ENCODE measurements around the gene SCFD2. TPM values are rescaled to one million over a fixed set of nuclear protein-coding genes. Genes with fewer than 3 reads are reported as not detected.

SCFD2 gene
- total RNA-seq, 1 donor from 2014 or later: 11.9 TPM

DNA sequence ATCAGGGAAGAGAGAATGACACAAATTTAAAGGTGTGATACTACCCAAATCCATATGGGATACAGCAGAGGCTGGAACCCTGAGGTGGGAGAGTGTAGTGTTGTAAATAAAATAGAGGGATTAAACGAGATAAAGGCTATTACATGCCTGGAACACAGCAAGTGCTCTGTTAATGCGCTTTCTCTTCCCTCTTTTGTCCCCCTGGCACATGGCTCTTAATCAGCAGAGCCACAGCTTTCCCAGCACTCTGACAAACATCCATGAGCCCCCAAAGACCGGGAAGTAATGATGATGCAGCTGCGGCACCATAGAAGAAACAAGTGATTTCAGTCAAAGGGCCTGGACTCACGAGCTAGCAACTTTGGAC is 417.8 kb downstream of the SCFD2 start:
- H3K36me3 ChIP-seq (ENCODE audit: insufficient read depth, low read length): no peaks in the 10 kb centered on the region
- H3K27ac ChIP-seq (ENCODE audit: low read depth, low read length): no peak overlapping the region
- H3K9me3 Mint-ChIP-seq (ENCODE audit: unreplicated experiment): peaks cover 3% of the 10 kb centered on the region
- H3K27me3 Mint-ChIP-seq (ENCODE audit: low read depth, unreplicated experiment): no peaks in the 10 kb centered on the region
- H3K79me2 ChIP-seq (ENCODE audit: insufficient read depth, low read length): no peaks in the 10 kb centered on the region
- no peak overlapping the region for H3K4me3 Mint-ChIP-seq (ENCODE audit: unreplicated experiment)
- H3K9me3 ChIP-seq (ENCODE audit: insufficient read depth, low read depth, low read length): no peaks in the 10 kb centered on the region
- H3K27ac Mint-ChIP-seq (ENCODE audit: unreplicated experiment): no peak overlapping the region
- TF ChIP-seq EZH2 (IDR thresholded peaks at IDR 0.05; ENCODE audit: insufficient read depth, low read length): no peak
- TF ChIP-seq, protein P1, sequence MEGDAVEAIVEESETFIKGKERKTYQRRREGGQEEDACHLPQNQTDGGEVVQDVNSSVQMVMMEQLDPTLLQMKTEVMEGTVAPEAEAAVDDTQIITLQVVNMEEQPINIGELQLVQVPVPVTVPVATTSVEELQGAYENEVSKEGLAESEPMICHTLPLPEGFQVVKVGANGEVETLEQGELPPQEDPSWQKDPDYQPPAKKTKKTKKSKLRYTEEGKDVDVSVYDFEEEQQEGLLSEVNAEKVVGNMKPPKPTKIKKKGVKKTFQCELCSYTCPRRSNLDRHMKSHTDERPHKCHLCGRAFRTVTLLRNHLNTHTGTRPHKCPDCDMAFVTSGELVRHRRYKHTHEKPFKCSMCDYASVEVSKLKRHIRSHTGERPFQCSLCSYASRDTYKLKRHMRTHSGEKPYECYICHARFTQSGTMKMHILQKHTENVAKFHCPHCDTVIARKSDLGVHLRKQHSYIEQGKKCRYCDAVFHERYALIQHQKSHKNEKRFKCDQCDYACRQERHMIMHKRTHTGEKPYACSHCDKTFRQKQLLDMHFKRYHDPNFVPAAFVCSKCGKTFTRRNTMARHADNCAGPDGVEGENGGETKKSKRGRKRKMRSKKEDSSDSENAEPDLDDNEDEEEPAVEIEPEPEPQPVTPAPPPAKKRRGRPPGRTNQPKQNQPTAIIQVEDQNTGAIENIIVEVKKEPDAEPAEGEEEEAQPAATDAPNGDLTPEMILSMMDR (IDR thresholded peaks at IDR 0.05; ENCODE audit: insufficient read depth, low read depth, low read length): no peak
- peaks cover 3% of the 10 kb centered on the region for H3K36me3 Mint-ChIP-seq (ENCODE audit: low read depth, unreplicated experiment)
- no peak overlapping the region for H3K4me3 ChIP-seq (ENCODE audit: insufficient read depth, low read depth, low read length)
- H4K20me1 ChIP-seq (ENCODE audit: insufficient read depth, low read length): no peaks in the 10 kb centered on the region
- DNase-seq (ENCODE audit: low read depth) (no peak), FAIRE-seq (no peak)
- no peak overlapping the region for H2AFZ ChIP-seq (ENCODE audit: low read depth, low read length)
- peaks cover 6% of the 10 kb centered on the region for H3K4me1 ChIP-seq (ENCODE audit: insufficient read depth, low read length)
- H3K4me1 Mint-ChIP-seq (ENCODE audit: low read depth, unreplicated experiment): peaks cover 11% of the 10 kb centered on the region
- no peak overlapping the region for H3K4me2 ChIP-seq (ENCODE audit: low read length)
- H3K9ac ChIP-seq (ENCODE audit: low read length): no peak overlapping the region
- H3K27me3 ChIP-seq (ENCODE audit: insufficient read depth, low read length): no peaks in the 10 kb centered on the region

DNA sequence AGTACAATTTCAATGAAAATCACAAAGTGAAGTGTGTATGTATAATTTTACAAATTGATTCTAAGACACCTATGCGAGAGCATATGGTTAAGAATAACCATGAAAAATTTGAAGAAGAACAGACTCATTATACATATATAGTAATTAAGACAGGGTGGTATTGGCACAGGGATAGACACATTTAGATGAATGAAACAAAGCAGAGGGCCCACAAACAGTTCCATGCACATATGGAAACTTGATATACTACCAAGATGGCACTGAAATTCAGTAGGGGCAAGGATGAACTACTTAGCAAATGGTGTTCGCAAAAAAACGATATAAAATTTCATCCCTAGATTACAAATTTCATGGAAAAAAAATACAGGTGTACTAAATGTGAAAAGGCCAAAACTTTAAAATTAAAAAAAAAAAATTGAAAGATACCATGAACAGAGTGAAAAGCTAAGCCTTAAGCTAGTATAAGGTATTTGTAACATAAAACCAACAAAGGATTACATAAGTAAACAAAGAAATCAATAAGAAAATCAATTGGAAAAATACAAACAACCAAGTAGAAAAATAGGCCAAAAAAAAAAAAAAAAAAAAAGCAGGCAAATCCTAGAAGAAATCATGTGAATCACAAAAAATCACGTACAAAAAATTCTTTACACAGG is 418.3 kb downstream of the SCFD2 start:
- Histone ChIP-seq H3K4me1 (ENCODE audit: insufficient read depth, low read length) (peaks cover 6% of the 10 kb centered on the region), H3K27me3 (ENCODE audit: insufficient read depth, low read length) (no peaks in the 10 kb centered on the region), H3K9ac (ENCODE audit: low read length) (no peak overlapping the region), H3K4me2 (ENCODE audit: low read length) (no peak overlapping the region), H3K79me2 (ENCODE audit: insufficient read depth, low read length) (no peaks in the 10 kb centered on the region), H3K36me3 (ENCODE audit: insufficient read depth, low read length) (no peaks in the 10 kb centered on the region), H4K20me1 (ENCODE audit: insufficient read depth, low read length) (no peaks in the 10 kb centered on the region), H3K4me3 (ENCODE audit: insufficient read depth, low read depth, low read length) (no peak overlapping the region), H3K27ac (ENCODE audit: low read depth, low read length) (no peak overlapping the region), H3K9me3 (ENCODE audit: insufficient read depth, low read depth, low read length) (no peaks in the 10 kb centered on the region), H2AFZ (ENCODE audit: low read depth, low read length) (no peak overlapping the region)
- DNase-seq (ENCODE audit: low read depth) (no peak), FAIRE-seq (peak; percentile 34)
- H3K27ac Mint-ChIP-seq (ENCODE audit: unreplicated experiment): no peak overlapping the region
- no peak overlapping the region for H3K4me3 Mint-ChIP-seq (ENCODE audit: unreplicated experiment)
- no peaks in the 10 kb centered on the region for H3K27me3 Mint-ChIP-seq (ENCODE audit: low read depth, unreplicated experiment)
- H3K36me3 Mint-ChIP-seq (ENCODE audit: low read depth, unreplicated experiment): peaks cover 3% of the 10 kb centered on the region
- H3K9me3 Mint-ChIP-seq (ENCODE audit: unreplicated experiment): peaks cover 3% of the 10 kb centered on the region
- TF ChIP-seq, protein P1 (IDR thresholded peaks at IDR 0.05; ENCODE audit: insufficient read depth, low read depth, low read length): no peak
- no peak for TF ChIP-seq EZH2 (IDR thresholded peaks at IDR 0.05; ENCODE audit: insufficient read depth, low read length)
- peaks cover 11% of the 10 kb centered on the region for H3K4me1 Mint-ChIP-seq (ENCODE audit: low read depth, unreplicated experiment)

DNA sequence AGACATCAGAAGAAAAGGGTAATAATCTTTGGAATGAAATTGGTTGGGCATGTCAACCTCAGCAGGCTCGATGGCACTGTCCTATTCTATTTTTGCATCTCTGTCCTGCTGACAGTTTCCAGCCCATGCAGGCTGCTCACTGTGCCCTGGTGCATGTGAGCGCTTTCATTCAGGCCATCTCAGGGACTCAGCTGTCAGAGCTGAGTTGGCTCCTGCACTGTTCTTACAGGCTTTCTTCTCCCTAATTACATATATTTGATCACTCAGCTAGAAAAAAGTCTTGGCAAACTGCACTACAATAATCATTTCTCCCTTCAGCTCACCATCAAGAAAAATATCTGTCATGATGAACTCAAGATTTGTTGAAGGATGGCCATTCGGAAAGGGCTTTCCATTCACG is 419.0 kb downstream of the SCFD2 start:
- Mint-ChIP-seq H3K36me3 (ENCODE audit: low read depth, unreplicated experiment) (peaks cover 3% of the 10 kb centered on the region), H3K9me3 (ENCODE audit: unreplicated experiment) (peaks cover 3% of the 10 kb centered on the region), H3K4me3 (ENCODE audit: unreplicated experiment) (no peak overlapping the region), H3K4me1 (ENCODE audit: low read depth, unreplicated experiment) (peaks cover 11% of the 10 kb centered on the region), H3K27ac (ENCODE audit: unreplicated experiment) (no peak overlapping the region), H3K27me3 (ENCODE audit: low read depth, unreplicated experiment) (no peaks in the 10 kb centered on the region)
- Histone ChIP-seq H3K27me3 (ENCODE audit: insufficient read depth, low read length) (no peaks in the 10 kb centered on the region), H4K20me1 (ENCODE audit: insufficient read depth, low read length) (no peaks in the 10 kb centered on the region), H3K36me3 (ENCODE audit: insufficient read depth, low read length) (no peaks in the 10 kb centered on the region), H3K4me1 (ENCODE audit: insufficient read depth, low read length) (peaks cover 6% of the 10 kb centered on the region), H3K9me3 (ENCODE audit: insufficient read depth, low read depth, low read length) (no peaks in the 10 kb centered on the region), H3K27ac (ENCODE audit: low read depth, low read length) (no peak overlapping the region), H2AFZ (ENCODE audit: low read depth, low read length) (no peak overlapping the region), H3K9ac (ENCODE audit: low read length) (no peak overlapping the region), H3K4me3 (ENCODE audit: insufficient read depth, low read depth, low read length) (no peak overlapping the region), H3K4me2 (ENCODE audit: low read length) (no peak overlapping the region), H3K79me2 (ENCODE audit: insufficient read depth, low read length) (no peaks in the 10 kb centered on the region)
- no peak for DNase-seq (ENCODE audit: low read depth)
- no peak for TF ChIP-seq EZH2 (IDR thresholded peaks at IDR 0.05; ENCODE audit: insufficient read depth, low read length)
- TF ChIP-seq, protein P1 (IDR thresholded peaks at IDR 0.05; ENCODE audit: insufficient read depth, low read depth, low read length): no peak
- FAIRE-seq: no peak

Measured in astrocyte (in vitro differentiated cells and primary cell).